HG03159 (cell line): ENCODE measurements around the gene FOXRED2.
"Not testable (repeated sequence)": the region's sequence is repeated elsewhere in the genome, so short reads cannot be mapped to it uniquely, and the experiment has no call there.

Source experiments
- ATAC-seq: cut with Tn5 transposase; IDR thresholded peaks from one replicate; pipeline ENCODE4 v1.9.1; 2021; ENCODE audit warnings: mild to moderate bottlenecking, moderate library complexity; ENCODE audit not compliant: unreplicated experiment

The FOXRED2 gene

DNA sequence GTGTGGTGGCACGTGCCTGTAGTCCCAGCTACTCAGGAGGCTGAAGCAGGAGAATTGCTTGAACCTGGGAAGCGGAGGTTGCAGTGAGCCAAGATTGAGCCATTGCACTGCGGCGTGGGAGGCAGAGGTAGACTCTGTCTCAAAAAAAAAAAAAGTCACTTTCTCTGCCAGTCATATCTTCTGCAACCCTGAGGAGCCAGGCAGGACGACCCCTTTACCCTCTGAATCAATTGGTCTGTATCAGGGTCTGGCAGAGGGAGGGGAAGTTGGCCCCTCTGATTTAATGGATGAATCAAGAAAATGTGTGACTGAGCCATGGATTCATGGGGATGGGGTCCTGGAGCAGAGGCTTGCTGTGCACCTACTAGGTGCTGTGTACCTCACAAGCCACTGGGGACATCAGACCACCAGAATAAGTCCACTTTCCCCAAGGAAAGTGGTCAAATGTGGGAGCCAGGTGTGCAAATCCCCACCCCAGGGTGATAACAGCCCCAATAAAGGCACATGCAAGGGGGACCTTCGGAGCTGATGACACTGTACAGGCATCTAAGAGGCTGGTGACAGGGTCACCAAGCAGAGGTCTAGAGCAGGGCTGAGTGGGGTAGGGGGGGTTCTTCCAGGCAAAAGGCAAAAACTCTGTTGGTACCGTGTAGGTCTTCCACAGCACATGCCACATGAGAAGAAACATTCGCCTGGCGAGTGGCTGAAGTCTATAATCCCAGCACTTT, 54.4 kb downstream of the FOXRED2 start:
- no peak for ATAC-seq

DNA sequence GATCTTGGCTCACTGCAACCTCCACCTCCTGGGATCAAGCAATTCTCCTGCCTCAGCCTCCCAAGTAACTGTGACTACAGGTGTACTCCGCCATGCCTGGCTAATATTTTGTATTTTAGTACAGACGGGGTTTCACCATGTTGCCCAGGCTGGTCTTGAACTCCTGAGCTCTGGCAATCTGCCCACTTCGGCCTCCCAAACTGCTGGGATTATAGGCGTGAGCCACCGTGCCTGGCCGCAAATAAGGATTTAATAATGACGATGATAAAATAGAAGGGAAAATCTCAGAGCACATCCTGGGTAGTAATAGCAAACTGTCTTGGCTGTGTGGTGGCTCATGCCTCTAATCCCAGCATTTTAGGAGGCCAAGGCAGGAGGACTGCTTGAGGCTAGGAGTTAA, 55.9 kb downstream of the FOXRED2 start:
- not testable (repeated sequence) for ATAC-seq

DNA sequence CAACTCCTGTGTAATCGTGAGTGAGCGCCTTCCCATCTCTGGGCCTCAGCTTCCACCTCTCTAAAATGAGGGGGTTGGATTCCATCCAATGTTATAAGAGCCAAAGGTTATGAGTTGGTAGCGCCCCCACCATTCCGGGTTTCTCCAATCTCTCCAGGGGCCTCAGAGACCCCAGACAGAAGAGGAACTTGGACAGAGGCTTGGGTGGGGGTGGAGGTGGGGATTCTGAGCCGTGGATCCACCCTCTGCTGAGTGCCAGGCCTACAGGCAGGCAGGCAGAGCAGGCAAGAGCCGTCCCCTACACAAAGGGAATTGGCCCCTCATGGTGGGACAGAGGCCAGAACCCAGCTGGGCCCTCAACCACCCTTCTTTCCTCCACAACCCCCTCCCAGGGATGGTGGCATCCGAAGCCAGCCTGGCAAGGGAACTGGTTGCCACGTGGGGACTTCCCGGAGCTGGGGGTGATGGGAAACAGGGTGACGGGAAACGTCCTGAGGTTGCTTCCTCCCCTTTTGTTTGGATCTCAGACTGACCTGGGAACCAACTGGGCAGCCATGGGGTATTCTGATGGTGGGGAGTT, 57.2 kb downstream of the FOXRED2 start:
- ATAC-seq: no peak

GRCh38 chr22:36447632-36448031, 59.2 kb downstream of the FOXRED2 start:
- ATAC-seq: no peak

DNA sequence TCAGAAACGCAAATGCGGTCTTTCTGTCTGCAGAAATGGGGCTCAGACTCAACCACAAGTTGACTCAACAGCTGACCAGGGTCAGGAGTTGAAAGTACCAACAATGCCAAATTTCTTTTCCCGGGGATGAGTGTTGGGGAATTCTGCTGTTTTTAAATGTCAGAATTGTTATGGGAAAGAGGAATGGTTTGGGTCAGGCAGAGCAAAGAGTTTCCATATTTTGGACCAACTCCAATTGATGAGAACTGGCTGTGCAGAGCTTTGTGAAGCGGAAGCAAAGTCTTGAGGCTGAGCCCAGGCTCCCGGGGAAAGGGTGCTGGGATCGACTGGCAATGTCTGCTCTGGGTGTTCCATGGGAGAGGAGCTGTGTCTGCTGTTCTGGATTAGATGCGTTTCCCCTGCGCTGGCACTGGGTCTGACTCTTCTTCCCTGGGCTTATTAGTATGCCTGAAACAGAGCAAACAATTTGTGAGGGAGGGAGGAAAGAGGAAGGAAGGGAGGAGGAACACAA, 61.6 kb downstream of the FOXRED2 start:
- ATAC-seq: no peak

DNA sequence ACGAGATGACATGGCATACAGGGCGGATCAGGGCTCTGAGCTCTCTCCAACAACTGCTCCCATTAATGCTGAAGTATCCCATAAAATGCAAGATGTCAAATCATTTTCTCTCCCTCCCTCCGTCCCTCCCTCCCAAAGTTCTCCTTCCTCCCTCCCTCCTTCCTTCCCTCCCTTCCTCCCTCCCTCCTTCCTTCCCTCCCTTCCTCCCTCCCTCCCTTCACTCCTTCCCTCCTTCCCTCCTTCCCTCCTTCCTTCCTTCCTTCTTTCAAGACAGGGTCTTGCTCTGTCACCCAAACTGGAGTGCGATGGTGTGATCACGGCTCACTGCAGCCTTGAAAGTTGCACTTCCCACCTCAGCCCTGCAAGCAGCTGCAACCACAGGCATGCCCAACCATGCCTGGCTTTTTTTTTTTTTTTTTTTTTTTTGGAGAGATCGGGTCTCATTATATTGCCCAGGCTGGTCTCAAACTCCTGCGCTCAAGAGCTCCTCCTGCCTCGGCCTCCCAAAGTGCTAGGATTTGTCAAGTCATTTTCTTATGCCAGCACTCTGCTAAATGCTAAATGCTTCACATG, 63.6 kb downstream of the FOXRED2 start:
- ATAC-seq: no peak

- ATAC-seq: no peak
Measured at GRCh38 chr22:36442506-36443197, 64.2 kb downstream of the FOXRED2 start.

- ATAC-seq: no peak
Measured at GRCh38 chr22:36440429-36441002, 66.3 kb downstream of the FOXRED2 start.

DNA sequence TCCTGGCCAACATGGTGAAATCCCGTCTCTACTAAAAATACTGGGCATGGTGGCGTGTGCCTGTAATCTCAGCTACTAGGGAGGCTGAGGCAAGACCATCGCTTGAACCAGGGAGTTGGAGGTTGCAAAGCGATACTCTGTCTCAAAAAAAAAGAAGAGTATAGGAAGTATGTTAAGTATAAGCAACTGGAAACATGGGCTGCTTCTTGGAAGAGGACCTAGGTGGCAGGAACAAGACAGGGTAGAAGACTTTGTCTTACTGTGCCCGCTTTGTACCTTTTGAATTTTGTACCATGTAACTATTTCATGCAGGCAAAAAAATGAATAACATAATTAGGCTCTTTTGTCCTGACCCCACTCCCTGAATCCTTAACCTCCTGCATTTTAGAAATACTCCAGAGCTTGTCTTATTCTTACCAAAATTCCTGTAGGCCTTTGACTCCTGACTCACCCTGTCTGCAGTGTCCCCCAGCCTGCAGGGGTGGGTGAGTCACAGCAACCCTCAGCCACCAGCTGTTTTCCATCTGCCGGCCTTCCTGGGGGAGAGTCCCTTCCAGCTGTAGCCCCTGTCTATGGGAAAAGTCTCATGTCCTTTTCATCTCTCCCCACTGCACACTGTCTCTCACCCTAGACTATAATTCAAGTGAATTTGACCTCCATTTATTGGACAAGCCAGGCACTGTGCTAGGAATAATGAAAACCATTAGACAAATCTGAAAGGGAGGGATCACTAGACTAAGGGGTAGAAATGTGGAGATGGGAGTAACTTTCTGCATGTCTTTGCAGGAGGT, 67.2 kb downstream of the FOXRED2 start:
- no peak for ATAC-seq
